ENCODE measurements around the gene GCSAML. TPM values are rescaled to one million over a fixed set of nuclear protein-coding genes. Genes with fewer than 3 reads are reported as not detected.
"Not testable (repeated sequence)": the region's sequence is repeated elsewhere in the genome, so short reads cannot be mapped to it uniquely, and the experiment has no call there.

Gene GCSAML
- polyA plus RNA-seq (ENCODE audit: low read depth in 6 of 6) = under 1 TPM in 1 of 6 donors, not detected in 5; 0.15 TPM

- H3K9me3 Mint-ChIP-seq = no peaks in the 10 kb centered on the region
- no peak within 1 kb of the TSS for H3K4me3 Mint-ChIP-seq
- H3K4me1 Mint-ChIP-seq = peaks cover 9 to 15% (median 10%) of the 10 kb centered on the region in 3 donors
- H3K27me3 Mint-ChIP-seq = peaks cover 7 to 23% (median 22%) of the 10 kb centered on the region in 3 donors
- ATAC-seq (ENCODE audit: low read depth in 2 of 2) = no peak
- no peak within 1 kb of the TSS for H3K27ac Mint-ChIP-seq
- no peak for DNase-seq
- no peaks in the 10 kb centered on the region for H3K36me3 Mint-ChIP-seq
Observed at GRCh38 chr1:247548769-247549182, at the start of gene GCSAML. Gene GCSAML (plus strand): TSS chr1:247549134. CDS start chr1:247549192, 58 bp downstream.

- Mint-ChIP-seq H3K9me3 (no peaks in the 10 kb centered on the region), H3K27ac (no peak overlapping the region), H3K36me3 (no peaks in the 10 kb centered on the region), H3K27me3 (peaks cover 2 to 6% (median 5%) of the 10 kb centered on the region in 3 donors), H3K4me3 (no peak overlapping the region), H3K4me1 (no peaks in the 10 kb centered on the region)
- DNase-seq = no peak
- no peak for ATAC-seq (ENCODE audit: low read depth in 2 of 2)
Observed at GRCh38 chr1:247500865-247501264, 48.1 kb upstream of the GCSAML start.

- ATAC-seq (ENCODE audit: low read depth in 2 of 2) = no peak
Observed at GRCh38 chr1:247506831-247507230, 42.1 kb upstream of the GCSAML start.

GRCh38 chr1:247517795-247518612 is 30.9 kb upstream of the GCSAML start:
- H3K36me3 Mint-ChIP-seq = no peaks in the 10 kb centered on the region

More at GRCh38 chr1:247506831-247507230, 42.1 kb upstream of the GCSAML start:
- no peak overlapping the region for H3K4me3 Mint-ChIP-seq
- H3K27me3 Mint-ChIP-seq = peaks cover under 1 to 14% (median 2%) of the 10 kb centered on the region in 3 donors
- H3K4me1 Mint-ChIP-seq = no peaks in the 10 kb centered on the region
- no peak for DNase-seq
- H3K36me3 Mint-ChIP-seq = no peaks in the 10 kb centered on the region
- no peak overlapping the region for H3K27ac Mint-ChIP-seq
- H3K9me3 Mint-ChIP-seq = peaks cover 0 to 4% (median 0%) of the 10 kb centered on the region in 7 donors

GRCh38 chr1:247518613-247518891 is 30.4 kb upstream of the GCSAML start:
- no peaks in the 10 kb centered on the region for H3K36me3 Mint-ChIP-seq
- no peak for ATAC-seq (ENCODE audit: low read depth in 2 of 2)
- no peak for DNase-seq
- H3K4me1 Mint-ChIP-seq = no peaks in the 10 kb centered on the region
- H3K4me3 Mint-ChIP-seq = peak overlapping the region in 3 of 8 donors; percentile 7 to 77 (median 68)
- no peak overlapping the region for H3K27ac Mint-ChIP-seq
- H3K27me3 Mint-ChIP-seq = peaks cover 14 to 36% (median 23%) of the 10 kb centered on the region in 3 donors
- H3K9me3 Mint-ChIP-seq = peaks cover 0 to 19% (median 6%) of the 10 kb centered on the region in 7 donors

More at GRCh38 chr1:247517795-247518612, 30.9 kb upstream of the GCSAML start:
- Mint-ChIP-seq H3K27me3 (peaks cover 14 to 36% (median 23%) of the 10 kb centered on the region in 3 donors), H3K4me1 (no peaks in the 10 kb centered on the region), H3K4me3 (peak overlapping the region in 4 of 8 donors; percentile 7 to 77 (median 60)), H3K9me3 (peaks cover 0 to 16% (median 3%) of the 10 kb centered on the region in 7 donors), H3K27ac (no peak overlapping the region)
- DNase-seq = peak; percentile 5
- peak in 1 of 2 donors; percentile 61 for ATAC-seq (ENCODE audit: low read depth in 2 of 2)

GRCh38 chr1:247521886-247522285 is 27.0 kb upstream of the GCSAML start:
- Mint-ChIP-seq H3K9me3 (peaks cover 0 to 14% (median 6%) of the 10 kb centered on the region in 7 donors), H3K27me3 (peaks cover 2 to 31% (median 4%) of the 10 kb centered on the region in 3 donors)
- ATAC-seq (ENCODE audit: low read depth in 2 of 2); H3K4me1 Mint-ChIP-seq; H3K27ac Mint-ChIP-seq; H3K4me3 Mint-ChIP-seq; DNase-seq; H3K36me3 Mint-ChIP-seq: not testable (repeated sequence)

GRCh38 chr1:247528812-247529474 is 20.0 kb upstream of the GCSAML start:
- DNase-seq (no peak), ATAC-seq (ENCODE audit: low read depth in 2 of 2) (no peak)
- Mint-ChIP-seq H3K27ac (no peak overlapping the region), H3K9me3 (peaks cover 0 to 5% (median 0%) of the 10 kb centered on the region in 7 donors), H3K27me3 (peaks cover 4 to 26% (median 10%) of the 10 kb centered on the region in 3 donors), H3K4me3 (no peak overlapping the region), H3K4me1 (no peaks in the 10 kb centered on the region), H3K36me3 (no peaks in the 10 kb centered on the region)

- no peak for DNase-seq
- no peak overlapping the region for H3K4me3 Mint-ChIP-seq
Observed at GRCh38 chr1:247529771-247530355, 19.1 kb upstream of the GCSAML start.

GRCh38 chr1:247530785-247531184 is 18.1 kb upstream of the GCSAML start:
- no peak for ATAC-seq (ENCODE audit: low read depth in 2 of 2)
- H3K27ac Mint-ChIP-seq = no peak overlapping the region

More at GRCh38 chr1:247529771-247530355, 19.1 kb upstream of the GCSAML start:
- peaks cover 0 to 2% (median 0%) of the 10 kb centered on the region in 7 donors for H3K9me3 Mint-ChIP-seq
- H3K36me3 Mint-ChIP-seq = no peaks in the 10 kb centered on the region
- ATAC-seq (ENCODE audit: low read depth in 2 of 2) = no peak
- H3K27me3 Mint-ChIP-seq = peaks cover 4 to 21% (median 10%) of the 10 kb centered on the region in 3 donors
- no peak overlapping the region for H3K27ac Mint-ChIP-seq
- no peaks in the 10 kb centered on the region for H3K4me1 Mint-ChIP-seq

GRCh38 chr1:247531937-247532336 is 17.0 kb upstream of the GCSAML start:
- ATAC-seq (ENCODE audit: low read depth in 2 of 2) = no peak
- Mint-ChIP-seq H3K4me1 (no peaks in the 10 kb centered on the region), H3K27ac (no peak overlapping the region), H3K4me3 (no peak overlapping the region), H3K27me3 (peaks cover 4 to 14% (median 6%) of the 10 kb centered on the region in 3 donors), H3K9me3 (no peaks in the 10 kb centered on the region), H3K36me3 (no peaks in the 10 kb centered on the region)
- no peak for DNase-seq

More at GRCh38 chr1:247530785-247531184, 18.1 kb upstream of the GCSAML start:
- no peak for DNase-seq
- H3K36me3 Mint-ChIP-seq = no peaks in the 10 kb centered on the region
- peaks cover 4 to 17% (median 6%) of the 10 kb centered on the region in 3 donors for H3K27me3 Mint-ChIP-seq
- H3K4me1 Mint-ChIP-seq = no peaks in the 10 kb centered on the region
- no peaks in the 10 kb centered on the region for H3K9me3 Mint-ChIP-seq
- H3K4me3 Mint-ChIP-seq = no peak overlapping the region

GRCh38 chr1:247535402-247535801 is 13.5 kb upstream of the GCSAML start:
- Mint-ChIP-seq H3K27ac (no peak overlapping the region), H3K9me3 (peaks cover 0 to 8% (median 0%) of the 10 kb centered on the region in 7 donors), H3K4me1 (peaks cover 2 to 8% (median 8%) of the 10 kb centered on the region in 3 donors), H3K27me3 (peaks cover 0 to 14% (median 11%) of the 10 kb centered on the region in 3 donors), H3K36me3 (no peaks in the 10 kb centered on the region), H3K4me3 (no peak overlapping the region)
- ATAC-seq (ENCODE audit: low read depth in 2 of 2) (no peak), DNase-seq (no peak)

GRCh38 chr1:247536340-247536739 is 12.6 kb upstream of the GCSAML start, which contains the start of gene OR2C3:
Gene OR2C3 (minus strand): TSS chr1:247536440. CDS start chr1:247532511, 3,929 bp downstream.
- peaks cover 0 to 14% (median 12%) of the 10 kb centered on the region in 3 donors for H3K27me3 Mint-ChIP-seq
- peaks cover 4 to 11% (median 11%) of the 10 kb centered on the region in 3 donors for H3K4me1 Mint-ChIP-seq
- DNase-seq (no peak), ATAC-seq (ENCODE audit: low read depth in 2 of 2) (no peak)
- no peaks in the 10 kb centered on the region for H3K36me3 Mint-ChIP-seq
- no peak within 1 kb of the TSS for H3K27ac Mint-ChIP-seq
- peaks cover 0 to 8% (median 0%) of the 10 kb centered on the region in 7 donors for H3K9me3 Mint-ChIP-seq
- H3K4me3 Mint-ChIP-seq = no peak within 1 kb of the TSS

- Mint-ChIP-seq H3K27me3 (peaks cover 0 to 12% (median 6%) of the 10 kb centered on the region in 3 donors), H3K9me3 (peaks cover 0 to 8% (median 0%) of the 10 kb centered on the region in 7 donors), H3K4me1 (peaks cover 4 to 11% (median 11%) of the 10 kb centered on the region in 3 donors), H3K36me3 (no peaks in the 10 kb centered on the region), H3K27ac (no peak overlapping the region), H3K4me3 (no peak overlapping the region)
- no peak for DNase-seq
- ATAC-seq (ENCODE audit: low read depth in 2 of 2) = no peak
Observed at GRCh38 chr1:247538561-247538960, 10.4 kb upstream of the GCSAML start.

Data from naive B cell (primary cell).